GM18511 (cell line): ENCODE results near the gene TMEM87B.
A peak's percentile ranks its signal among the peaks of the same experiment; 100 is the strongest.
"Not testable (repeated sequence)": the region's sequence is repeated elsewhere in the genome, so short reads cannot be mapped to it uniquely, and the experiment has no call there.

ENCODE experiments used
- ATAC-seq: cut with Tn5 transposase; IDR thresholded peaks from one replicate; pipeline ENCODE4 v1.9.1; 2021; ENCODE audit warnings: mild to moderate bottlenecking, moderate library complexity; ENCODE audit not compliant: unreplicated experiment

TMEM87B gene

DNA sequence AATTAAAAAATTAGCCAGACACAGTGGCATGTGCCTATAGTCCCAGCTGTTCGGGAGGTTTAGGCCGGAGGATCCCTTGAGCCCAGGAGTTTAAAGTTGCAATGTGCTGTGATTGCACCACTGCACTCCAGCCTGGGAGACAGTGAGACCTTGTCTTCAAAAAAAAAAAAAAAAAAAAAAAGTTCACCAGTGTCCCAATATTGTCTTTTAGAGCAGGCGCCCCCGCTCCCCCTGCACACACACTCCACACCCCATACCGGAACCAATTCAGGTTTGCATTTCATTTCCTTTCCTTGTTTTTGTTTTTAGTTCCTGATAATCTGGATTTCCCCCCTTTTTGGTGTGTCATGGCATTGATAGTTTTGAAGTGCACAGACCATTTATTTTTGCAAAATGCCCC is 10.4 kb downstream of the TMEM87B start:
- no peak for ATAC-seq

GRCh38 chr2:112065966-112066365 is 10.9 kb downstream of the TMEM87B start:
- ATAC-seq = no peak

- not testable (repeated sequence) for ATAC-seq
These were observed 14.7 kb downstream of the TMEM87B start for GRCh38 chr2:112069794-112070193.

DNA sequence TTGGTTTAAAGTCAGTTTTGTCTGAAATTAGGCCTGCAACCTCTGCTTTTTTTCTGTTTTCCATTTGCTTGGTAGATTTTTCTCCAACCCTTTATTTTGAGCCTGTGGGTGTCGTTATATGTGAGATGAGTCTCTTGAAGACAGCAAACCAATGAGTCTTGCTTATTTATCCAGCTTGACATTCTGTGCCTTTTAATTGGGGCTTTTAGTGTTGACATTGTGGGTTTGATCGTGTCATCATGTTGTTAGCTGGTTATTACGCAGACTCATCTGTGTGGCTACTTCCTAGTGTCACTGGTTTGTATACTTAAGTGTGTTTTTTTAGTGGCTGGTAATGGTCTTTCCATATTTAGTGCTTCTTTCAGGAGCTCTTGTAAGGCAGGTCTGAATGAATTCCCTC is 18.8 kb downstream of the TMEM87B start:
- no peak for ATAC-seq

DNA sequence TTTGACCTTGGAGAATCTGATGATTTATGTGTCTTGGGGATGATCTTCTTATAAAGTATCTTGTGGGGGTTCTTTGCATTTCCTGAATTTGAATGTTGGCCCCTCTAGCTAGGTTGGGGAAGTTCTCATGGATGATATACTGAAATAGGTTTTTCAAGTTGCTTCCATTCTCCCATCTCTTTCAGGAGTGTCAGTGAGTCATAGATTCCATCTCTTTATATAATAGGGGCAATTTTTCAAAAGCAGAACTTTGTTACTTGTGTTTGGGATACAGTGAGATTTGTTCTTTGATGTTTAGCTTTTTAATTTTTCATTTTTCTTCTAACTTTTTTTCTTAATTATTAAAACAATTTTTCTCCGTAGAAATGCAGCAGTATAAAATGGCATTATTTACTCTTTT is 19.4 kb downstream of the TMEM87B start:
- ATAC-seq = no peak

- ATAC-seq = no peak
These were observed 20.6 kb downstream of the TMEM87B start for GRCh38 chr2:112075490-112076260.

- no peak for ATAC-seq
These were observed 22.7 kb downstream of the TMEM87B start for GRCh38 chr2:112077814-112078213.

DNA sequence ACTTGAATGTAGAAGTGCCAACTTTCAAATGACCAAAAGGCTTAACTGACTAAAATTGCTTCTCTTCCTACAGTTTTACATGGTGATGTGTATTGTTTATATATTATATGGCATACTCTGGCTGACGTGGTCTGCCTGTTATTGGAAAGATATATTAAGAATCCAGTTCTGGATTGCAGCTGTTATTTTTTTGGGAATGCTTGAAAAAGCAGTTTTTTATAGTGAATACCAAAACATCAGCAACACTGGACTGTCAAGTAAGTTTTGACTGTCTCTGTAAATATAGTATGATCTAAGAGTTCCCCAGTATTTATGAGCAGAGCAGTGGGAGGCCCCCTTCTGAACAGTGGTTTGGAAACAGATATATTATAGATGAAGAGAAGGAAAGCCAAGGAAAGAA is 26.2 kb downstream of the TMEM87B start:
- no peak for ATAC-seq

- ATAC-seq = no peak
These were observed 29.8 kb downstream of the TMEM87B start for GRCh38 chr2:112084689-112085374.

DNA sequence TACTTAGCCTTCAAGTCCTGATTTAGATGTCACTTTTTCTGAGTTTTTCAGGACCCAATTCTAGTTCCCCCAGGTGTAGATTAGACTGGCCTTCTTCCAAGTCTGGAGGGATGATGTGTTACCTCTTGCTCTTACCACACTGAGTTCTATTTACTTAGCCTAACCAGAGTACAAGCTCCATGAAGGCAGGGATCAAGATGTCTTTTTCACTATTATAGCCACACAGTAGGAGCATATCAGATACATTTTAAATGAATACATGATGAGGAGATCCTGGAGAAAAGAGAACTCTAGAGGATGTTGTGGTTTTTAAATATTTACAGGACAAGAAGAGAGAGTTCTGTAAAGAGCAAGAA is 30.3 kb downstream of the TMEM87B start:
- ATAC-seq = no peak

- ATAC-seq = no peak
These were observed 31.0 kb downstream of the TMEM87B start for GRCh38 chr2:112085916-112086669.

DNA sequence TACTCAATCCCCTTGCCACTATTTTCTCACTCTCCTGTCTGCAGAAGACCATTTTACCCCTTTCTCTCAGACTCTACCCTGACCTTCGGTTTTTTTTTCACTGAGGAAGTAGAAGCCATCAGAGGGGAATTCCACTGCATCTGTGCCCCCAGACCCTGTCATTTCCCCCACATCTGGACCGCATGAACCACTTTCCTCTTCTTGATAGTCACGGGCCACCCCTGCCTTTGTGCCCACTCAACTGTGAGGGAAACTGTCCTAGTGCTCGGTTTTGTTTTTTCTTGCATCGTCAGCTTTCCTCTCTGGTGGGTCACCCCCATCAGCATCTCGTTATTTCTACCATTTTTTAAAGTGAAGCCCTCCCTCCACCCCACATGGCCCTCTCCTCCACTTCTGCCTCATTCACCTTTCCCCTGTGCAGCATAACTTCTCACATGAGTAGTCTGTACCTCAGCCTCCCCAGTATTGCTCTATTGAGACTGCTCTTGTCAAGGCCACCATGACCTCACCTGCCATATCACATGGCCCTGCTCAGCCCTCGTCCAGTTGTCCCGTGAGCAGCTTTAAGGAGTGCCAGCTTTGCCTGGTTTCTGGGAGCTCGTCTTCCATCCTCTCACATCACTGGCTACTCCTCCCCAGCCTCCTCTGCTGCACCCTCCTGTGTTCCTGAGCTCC is 32.4 kb downstream of the TMEM87B start:
- ATAC-seq = peak; percentile 82

GRCh38 chr2:112089375-112089774 is 34.3 kb downstream of the TMEM87B start:
- no peak for ATAC-seq

DNA sequence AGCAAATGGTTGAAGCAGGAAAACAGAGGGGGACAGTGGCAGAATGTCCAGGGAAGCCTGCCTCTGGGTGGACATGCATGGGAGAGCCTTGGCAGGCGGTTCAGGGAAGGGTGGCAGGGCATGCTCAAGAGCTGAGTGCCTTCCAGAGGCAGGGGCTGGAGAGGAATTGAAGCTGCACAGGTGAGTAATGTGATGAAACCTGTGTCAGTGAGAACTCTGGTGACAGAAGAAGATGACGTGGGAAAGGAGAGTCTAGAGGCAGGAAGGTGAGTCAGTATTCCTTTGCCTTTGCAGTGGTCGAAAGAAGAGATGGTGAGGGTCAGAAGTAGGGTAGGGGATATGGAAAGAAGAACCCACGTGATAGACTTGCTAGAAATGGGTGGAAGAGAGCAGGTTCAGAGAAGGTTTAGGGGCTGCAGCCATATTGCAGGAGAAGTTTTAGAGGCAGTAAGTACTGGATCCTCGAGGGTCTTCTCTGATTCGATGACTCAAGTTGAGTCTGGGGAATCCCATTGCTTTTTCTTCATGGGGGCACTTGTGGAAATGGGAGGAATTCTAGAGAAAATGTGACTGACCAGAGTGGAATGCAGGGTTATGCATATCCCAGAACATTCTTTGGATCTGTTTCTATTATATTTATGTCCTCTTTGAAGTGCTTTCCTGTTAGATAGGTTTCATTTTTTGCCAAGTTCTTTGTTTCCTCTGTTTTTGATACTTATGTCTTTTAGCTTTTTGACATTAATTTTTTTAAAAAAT is 37.4 kb downstream of the TMEM87B start:
- no peak for ATAC-seq

DNA sequence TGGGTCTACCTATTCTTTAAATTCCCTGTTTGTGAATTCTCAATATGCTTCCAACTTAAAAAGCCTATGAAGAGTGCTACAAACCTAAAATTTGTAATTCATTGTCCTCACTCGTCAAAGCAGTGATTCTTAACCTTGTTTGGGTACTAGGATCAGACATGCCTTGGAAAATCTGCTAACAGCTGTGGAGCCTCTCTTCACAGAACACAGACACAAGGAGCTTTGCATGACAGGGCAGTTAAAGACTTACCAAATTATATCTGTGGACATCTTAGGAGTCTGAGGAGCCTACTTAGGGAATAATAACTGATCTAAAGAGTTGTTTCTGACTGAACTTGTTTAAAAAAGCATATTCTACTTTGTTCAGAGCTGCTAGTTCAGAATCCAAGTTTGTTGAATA is 38.1 kb downstream of the TMEM87B start:
- no peak for ATAC-seq

GRCh38 chr2:112095681-112096080 is 40.6 kb downstream of the TMEM87B start:
- no peak for ATAC-seq

DNA sequence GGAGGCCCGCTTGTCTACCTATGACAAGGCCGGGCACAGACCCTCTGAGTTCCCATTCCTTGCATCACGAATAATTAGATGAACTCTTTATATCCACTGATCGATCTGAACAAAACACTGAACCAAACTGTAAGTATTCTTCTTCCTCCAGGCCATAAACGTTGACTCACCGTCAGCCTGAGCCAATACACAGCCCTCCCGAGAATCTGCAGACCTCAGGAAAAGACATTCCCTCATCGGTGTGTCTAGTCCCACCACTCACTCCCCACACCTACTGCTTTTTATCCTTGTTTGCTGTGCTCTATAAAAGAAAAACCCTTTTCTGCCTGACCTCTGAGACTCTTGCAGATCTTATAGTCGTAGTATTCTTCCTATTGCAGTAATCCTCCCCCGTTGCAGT is 41.0 kb downstream of the TMEM87B start:
- ATAC-seq = no peak

GRCh38 chr2:112108178-112108832 is 53.2 kb downstream of the TMEM87B start:
- ATAC-seq = no peak

GRCh38 chr2:112109278-112109677 is 54.2 kb downstream of the TMEM87B start:
- ATAC-seq = no peak

- no peak for ATAC-seq
These were observed 55.9 kb downstream of the TMEM87B start for GRCh38 chr2:112110966-112111365.
